BE2C (cell line): ENCODE results near the gene NR5A1.

Experiments
- DNase-seq: peaks from one replicate; pipeline ENCODE4 v3.0.0-alpha.2; 2020
- H3K27me3 ChIP-seq: fragments of 250-450 bp; sonication (Bioruptor Pico); 2 replicates; pipeline ENCODE4 v1.5.1; 2020; ENCODE audit warnings: mild to moderate bottlenecking
- H3K36me3 ChIP-seq: fragments of 250-450 bp; sonication (Bioruptor Pico); 2 replicates; pipeline ENCODE4 v1.5.1; 2020; ENCODE audit warnings: mild to moderate bottlenecking
- H3K4me1 ChIP-seq: fragments of 250-450 bp; sonication (Bioruptor Pico); 2 replicates; pipeline ENCODE4 v1.5.1; 2020
- H3K4me3 ChIP-seq: 2 replicates; pipeline ENCODE4 v1.5.1; 2011; ENCODE audit warnings: low read depth, low read length
- H3K9me3 ChIP-seq: fragments of 250-450 bp; sonication (Bioruptor Pico); 2 replicates; pipeline ENCODE4 v1.5.1; 2020
- TF ChIP-seq, protein P1 (sequence below): IDR thresholded peaks from 2 replicates; pipeline ENCODE4 v1.5.1; 2012; ENCODE audit warnings: mild to moderate bottlenecking, low read depth, low read length

Gene NR5A1

DNA sequence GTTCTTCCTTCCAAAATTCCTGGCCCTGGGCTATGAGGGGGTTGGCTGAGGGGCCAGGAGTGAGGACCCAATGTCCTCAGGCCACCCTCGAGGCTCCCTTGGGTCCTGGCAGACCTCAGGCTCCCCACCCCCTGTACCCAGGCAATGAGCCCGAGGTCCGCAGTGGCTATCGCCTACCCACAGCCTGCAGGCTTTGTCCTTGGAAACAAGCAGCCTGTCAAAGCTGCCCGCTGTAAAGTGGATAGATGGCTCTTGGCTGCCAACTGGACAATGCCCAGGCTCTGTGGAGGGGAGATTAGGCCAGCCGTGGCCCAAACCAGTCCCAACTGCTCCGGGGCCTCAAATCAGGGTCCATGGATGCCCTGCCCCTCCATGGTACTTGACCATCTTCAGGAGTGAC lies 59.2 kb downstream of the NR5A1 start:
- Histone ChIP-seq H3K36me3 (no peaks in the 10 kb centered on the region), H3K27me3 (peaks cover 8% of the 10 kb centered on the region), H3K4me1 (no peaks in the 10 kb centered on the region), H3K4me3 (no peak overlapping the region), H3K9me3 (no peaks in the 10 kb centered on the region; the same call in 1 of the 2 replicates)
- no peak for DNase-seq
- TF ChIP-seq, protein P1, sequence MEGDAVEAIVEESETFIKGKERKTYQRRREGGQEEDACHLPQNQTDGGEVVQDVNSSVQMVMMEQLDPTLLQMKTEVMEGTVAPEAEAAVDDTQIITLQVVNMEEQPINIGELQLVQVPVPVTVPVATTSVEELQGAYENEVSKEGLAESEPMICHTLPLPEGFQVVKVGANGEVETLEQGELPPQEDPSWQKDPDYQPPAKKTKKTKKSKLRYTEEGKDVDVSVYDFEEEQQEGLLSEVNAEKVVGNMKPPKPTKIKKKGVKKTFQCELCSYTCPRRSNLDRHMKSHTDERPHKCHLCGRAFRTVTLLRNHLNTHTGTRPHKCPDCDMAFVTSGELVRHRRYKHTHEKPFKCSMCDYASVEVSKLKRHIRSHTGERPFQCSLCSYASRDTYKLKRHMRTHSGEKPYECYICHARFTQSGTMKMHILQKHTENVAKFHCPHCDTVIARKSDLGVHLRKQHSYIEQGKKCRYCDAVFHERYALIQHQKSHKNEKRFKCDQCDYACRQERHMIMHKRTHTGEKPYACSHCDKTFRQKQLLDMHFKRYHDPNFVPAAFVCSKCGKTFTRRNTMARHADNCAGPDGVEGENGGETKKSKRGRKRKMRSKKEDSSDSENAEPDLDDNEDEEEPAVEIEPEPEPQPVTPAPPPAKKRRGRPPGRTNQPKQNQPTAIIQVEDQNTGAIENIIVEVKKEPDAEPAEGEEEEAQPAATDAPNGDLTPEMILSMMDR = no peak

DNA sequence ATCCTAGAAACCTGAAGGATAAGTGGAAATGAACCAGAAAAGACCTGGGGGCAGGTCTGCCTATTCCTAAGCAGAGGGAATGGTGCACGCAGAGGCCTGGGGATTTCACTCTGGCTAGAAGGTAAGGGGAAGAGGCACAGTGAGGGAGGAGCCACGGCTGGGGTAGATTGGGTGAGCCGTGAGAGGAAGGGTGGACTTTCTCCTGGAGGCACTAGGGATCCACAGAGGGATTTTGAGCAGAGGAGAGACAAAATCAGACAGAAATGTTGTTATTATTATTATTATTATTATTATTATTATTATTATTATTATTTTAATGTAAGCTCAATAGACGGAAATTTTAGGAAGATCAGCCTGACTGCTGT lies 59.9 kb downstream of the NR5A1 start:
- no peaks in the 10 kb centered on the region for H3K4me1 ChIP-seq
- peaks cover 8% of the 10 kb centered on the region for H3K27me3 ChIP-seq
- no peak for DNase-seq
- H3K9me3 ChIP-seq = no peaks in the 10 kb centered on the region; the same call in 1 of the 2 replicates
- no peak overlapping the region for H3K4me3 ChIP-seq
- TF ChIP-seq, protein P1 = no peak
- H3K36me3 ChIP-seq = no peaks in the 10 kb centered on the region

DNA sequence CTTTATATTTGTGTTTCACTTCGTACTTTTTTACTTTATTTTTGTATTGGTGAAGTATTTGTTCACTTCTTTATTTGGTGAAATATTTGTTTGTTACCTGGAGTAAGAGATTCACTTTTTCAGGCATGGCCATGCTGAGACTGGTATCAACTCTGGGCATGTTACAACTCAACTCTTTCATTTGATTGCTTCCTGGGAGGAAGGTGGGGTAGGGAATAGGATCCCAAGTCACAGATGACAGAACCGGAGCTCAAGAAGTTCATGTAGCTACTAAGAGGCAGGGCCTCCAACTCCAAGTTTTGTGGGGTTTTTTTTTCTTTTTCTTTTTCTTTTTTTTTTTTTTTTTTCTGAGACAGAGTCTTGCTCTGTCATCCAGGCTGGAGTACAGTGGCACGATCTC lies 63.0 kb downstream of the NR5A1 start:
- Histone ChIP-seq H3K27me3 (no peaks in the 10 kb centered on the region; the same call in 1 of the 2 replicates), H3K9me3 (no peaks in the 10 kb centered on the region; the same call in 1 of the 2 replicates), H3K4me3 (no peak overlapping the region), H3K4me1 (no peaks in the 10 kb centered on the region), H3K36me3 (no peaks in the 10 kb centered on the region)
- no peak for DNase-seq
- TF ChIP-seq, protein P1 = no peak

DNA sequence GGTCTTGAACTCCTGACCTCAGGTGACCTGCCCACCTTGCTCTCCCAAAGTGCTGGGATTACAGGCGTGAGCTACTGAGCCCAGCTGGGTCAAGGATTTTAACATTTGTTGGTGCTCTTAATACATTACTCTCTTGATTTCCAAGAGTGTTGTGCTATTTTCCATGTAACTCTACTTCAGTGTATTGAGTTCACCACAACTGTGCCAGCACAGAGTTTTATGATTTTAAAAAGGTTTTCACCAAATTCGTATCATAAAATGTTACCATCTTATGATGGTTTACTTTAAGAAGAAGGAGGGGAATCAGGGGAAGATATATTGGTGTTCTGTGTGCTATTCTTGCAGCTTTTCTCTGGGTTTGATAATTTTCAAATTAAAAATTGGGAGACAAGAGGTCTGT lies 63.6 kb downstream of the NR5A1 start:
- H3K27me3 ChIP-seq = no peaks in the 10 kb centered on the region; the same call in 1 of the 2 replicates
- no peaks in the 10 kb centered on the region; the same call in 1 of the 2 replicates for H3K9me3 ChIP-seq
- no peaks in the 10 kb centered on the region for H3K36me3 ChIP-seq
- DNase-seq = no peak
- no peak overlapping the region for H3K4me3 ChIP-seq
- no peaks in the 10 kb centered on the region for H3K4me1 ChIP-seq
- TF ChIP-seq, protein P1 = no peak

DNA sequence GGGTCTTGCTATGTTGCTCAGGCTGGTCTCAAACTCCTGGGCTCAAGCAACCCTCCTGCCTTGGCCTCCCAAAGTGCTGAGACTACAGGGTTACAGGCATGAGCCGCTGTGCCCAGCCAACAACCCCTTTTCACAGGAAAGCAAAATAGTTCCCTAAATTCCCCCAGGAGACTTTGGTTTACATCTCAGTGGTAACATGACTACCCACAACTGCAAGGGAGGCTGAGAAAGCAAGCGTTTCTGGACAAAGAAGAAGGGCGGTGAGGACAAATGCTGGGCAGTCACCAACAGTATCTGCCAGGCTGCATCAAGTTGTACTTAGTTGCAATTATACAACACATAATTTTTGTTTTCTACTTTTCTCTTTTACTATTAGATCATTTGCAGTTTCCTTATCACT lies 64.4 kb downstream of the NR5A1 start:
- no peaks in the 10 kb centered on the region; the same call in 1 of the 2 replicates for H3K27me3 ChIP-seq
- TF ChIP-seq, protein P1 = no peak
- H3K9me3 ChIP-seq = no peaks in the 10 kb centered on the region; the same call in 1 of the 2 replicates
- no peaks in the 10 kb centered on the region for H3K36me3 ChIP-seq
- DNase-seq = no peak
- H3K4me1 ChIP-seq = no peaks in the 10 kb centered on the region
- no peak overlapping the region for H3K4me3 ChIP-seq

DNA sequence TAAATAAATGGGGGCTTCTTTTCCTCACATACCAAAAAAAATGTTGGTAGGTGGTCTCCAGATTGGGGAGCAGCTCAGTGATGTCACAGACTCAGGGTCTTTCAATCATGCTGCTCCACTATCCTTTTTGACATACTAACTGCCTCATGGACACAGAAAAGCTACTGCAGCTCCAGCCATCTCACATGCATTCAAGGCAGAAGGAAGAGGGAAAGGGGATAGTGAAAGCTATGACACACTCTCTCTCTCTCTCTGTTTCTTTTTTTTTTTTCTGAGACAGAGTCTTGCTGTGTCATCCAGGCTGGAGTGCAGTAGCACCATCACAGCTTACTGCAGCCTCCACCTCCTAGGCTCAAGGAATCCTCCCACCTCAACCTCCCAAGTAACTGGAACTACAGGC lies 64.8 kb downstream of the NR5A1 start:
- no peak overlapping the region for H3K4me3 ChIP-seq
- H3K36me3 ChIP-seq = no peaks in the 10 kb centered on the region
- H3K9me3 ChIP-seq = no peaks in the 10 kb centered on the region; the same call in 1 of the 2 replicates
- DNase-seq = no peak
- no peaks in the 10 kb centered on the region; the same call in 1 of the 2 replicates for H3K27me3 ChIP-seq
- TF ChIP-seq, protein P1 = no peak
- no peaks in the 10 kb centered on the region for H3K4me1 ChIP-seq
